ENCODE data around the gene PITPNM2. TPM values are rescaled to one million over a fixed set of nuclear protein-coding genes. Genes with fewer than 3 reads are reported as not detected.

The PITPNM2 gene
- total RNA-seq, 2 experiments from 2014 or later, result 37.3 to 38.3 TPM

DNA sequence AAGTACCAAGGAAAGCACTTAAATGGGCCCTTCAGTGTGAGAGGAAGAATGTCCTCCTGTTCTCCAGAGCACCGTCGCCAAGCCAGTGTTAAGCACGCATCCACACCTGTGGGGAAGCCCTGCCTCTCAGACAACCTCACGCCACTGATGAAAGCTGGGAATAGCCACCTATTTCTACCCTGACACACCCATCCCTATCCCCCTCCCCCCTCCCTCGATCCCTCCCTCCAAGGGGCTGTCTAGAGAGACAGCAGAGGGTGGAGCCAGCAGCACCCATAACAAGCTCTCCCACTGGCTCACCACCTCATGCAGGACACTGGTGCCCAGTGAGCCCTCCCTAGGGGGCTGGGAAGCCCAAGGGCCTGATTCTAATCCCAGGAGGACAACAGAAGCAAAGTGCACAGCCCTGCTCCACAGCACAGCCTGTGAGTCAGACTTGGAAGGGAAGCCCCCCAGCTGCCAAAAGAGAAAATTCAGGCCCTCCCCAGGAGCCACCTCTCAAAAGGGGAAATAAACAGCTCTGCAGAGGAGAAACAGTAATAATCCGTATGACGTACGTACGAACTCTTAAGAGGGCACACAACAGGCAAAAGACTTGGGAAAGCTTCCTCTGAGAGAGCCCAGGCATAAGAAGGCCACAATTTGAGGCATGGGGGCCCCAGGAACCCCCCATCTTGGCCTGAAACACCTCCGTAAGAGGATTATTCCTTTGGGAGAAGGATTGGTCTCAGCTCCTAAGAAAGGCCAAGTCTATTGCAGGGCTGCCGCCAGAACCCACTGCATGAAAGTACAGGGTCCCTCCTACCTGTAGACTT, 7.8 kb downstream of the PITPNM2 start:
- H3K9me3 ChIP-seq (ENCODE audit: control insufficient read depth in 1 of 2, insufficient read depth in 1 of 2, low read length in 2 of 2), result no peaks in the 10 kb centered on the region

GRCh38 chr12:123142518-123142840, 8.4 kb downstream of the PITPNM2 start:
- ATAC-seq (ENCODE audit: poor library complexity), result no peak
- Mint-ChIP-seq H3K27ac (peak overlapping the region; percentile 54), H3K36me3 (ENCODE audit: low read depth) (no peaks in the 10 kb centered on the region), H3K27me3 (no peaks in the 10 kb centered on the region), H3K4me3 (no peak overlapping the region), H3K4me1 (ENCODE audit: low read depth) (peaks cover 57% of the 10 kb centered on the region), H3K9me3 (no peaks in the 10 kb centered on the region)
- Histone ChIP-seq H3K4me1 (ENCODE audit: insufficient read depth, low read length) (peaks cover 9% of the 10 kb centered on the region), H3K36me3 (ENCODE audit: insufficient read depth, low read length) (no peaks in the 10 kb centered on the region), H3K27me3 (ENCODE audit: control insufficient read depth in 1 of 2, insufficient read depth in 2 of 2, low read length in 2 of 2) (no peaks in the 10 kb centered on the region), H3K9me3 (ENCODE audit: control insufficient read depth in 1 of 2, insufficient read depth in 1 of 2, low read length in 2 of 2) (no peaks in the 10 kb centered on the region), H3K4me3 (ENCODE audit: low read length) (no peak overlapping the region), H3K27ac (ENCODE audit: low read depth in 1 of 2, low read length in 2 of 2) (no peak overlapping the region)
- no peak for TF ChIP-seq CTCF (IDR thresholded peaks at IDR 0.05)
- no peak for DNase-seq
- intact Hi-C loops (cut with DNase I, micrococcal nuclease), result no loop called here
- ChIA-PET CTCF (no interaction called here), POLR2A (interaction anchor here (1.5 to 1.7 kb wide), 2 partner anchors 22 to 67 kb away, joined by 3 to 10 read pairs; no protein-coding TSS in a partner anchor)

More for the DNA sequence above, 7.8 kb downstream of the PITPNM2 start:
- no peak overlapping the region for H3K4me3 Mint-ChIP-seq
- H3K27me3 Mint-ChIP-seq, result no peaks in the 10 kb centered on the region
- TF ChIP-seq CTCF (IDR thresholded peaks at IDR 0.05), result no peak
- peak in 1 of 14 experiments; percentile 32 for DNase-seq
- no peak for ATAC-seq (ENCODE audit: poor library complexity)
- H3K27me3 ChIP-seq (ENCODE audit: control insufficient read depth in 1 of 2, insufficient read depth in 2 of 2, low read length in 2 of 2), result no peaks in the 10 kb centered on the region
- no peaks in the 10 kb centered on the region for H3K9me3 Mint-ChIP-seq
- H3K4me1 Mint-ChIP-seq (ENCODE audit: low read depth), result peaks cover 62% of the 10 kb centered on the region
- H3K4me3 ChIP-seq (ENCODE audit: low read length), result no peak overlapping the region
- H3K36me3 ChIP-seq (ENCODE audit: insufficient read depth, low read length), result no peaks in the 10 kb centered on the region
- H3K36me3 Mint-ChIP-seq (ENCODE audit: low read depth), result no peaks in the 10 kb centered on the region
- ChIA-PET POLR2A (interaction anchor here (0.6 to 1.9 kb wide), 5 partner anchors 9 to 330 kb away, joined by 3 to 10 read pairs (median 5); partner anchors contain the start of genes MPHOSPH9 and MTRFR), CTCF (interaction anchor here (1.1 kb wide), 1 partner anchor 100 kb away, joined by 3 read pairs; no protein-coding TSS in a partner anchor)
- H3K27ac ChIP-seq (ENCODE audit: low read depth in 1 of 2, low read length in 2 of 2), result no peak overlapping the region
- peaks cover 9% of the 10 kb centered on the region for H3K4me1 ChIP-seq (ENCODE audit: insufficient read depth, low read length)
- H3K27ac Mint-ChIP-seq, result peak overlapping the region; percentile 54
- intact Hi-C loops (cut with DNase I, micrococcal nuclease), result no loop called here

- ChIA-PET CTCF (no interaction called here), POLR2A (interaction anchor here (1.4 to 2.2 kb wide), 3 partner anchors 9 to 67 kb away, joined by 3 to 7 read pairs (median 5); partner anchors contain the start of gene PITPNM2)
- Histone ChIP-seq H3K27me3 (ENCODE audit: control insufficient read depth in 1 of 2, insufficient read depth in 2 of 2, low read length in 2 of 2) (no peaks in the 10 kb centered on the region), H3K9me3 (ENCODE audit: control insufficient read depth in 1 of 2, insufficient read depth in 1 of 2, low read length in 2 of 2) (no peaks in the 10 kb centered on the region), H3K27ac (ENCODE audit: low read depth in 1 of 2, low read length in 2 of 2) (no peak overlapping the region), H3K4me3 (ENCODE audit: low read length) (no peak overlapping the region), H3K4me1 (ENCODE audit: insufficient read depth, low read length) (peaks cover 9% of the 10 kb centered on the region), H3K36me3 (ENCODE audit: insufficient read depth, low read length) (no peaks in the 10 kb centered on the region)
- Mint-ChIP-seq H3K9me3 (no peaks in the 10 kb centered on the region), H3K4me1 (ENCODE audit: low read depth) (peaks cover 52% of the 10 kb centered on the region), H3K4me3 (no peak overlapping the region), H3K27me3 (no peaks in the 10 kb centered on the region), H3K27ac (no peak overlapping the region), H3K36me3 (ENCODE audit: low read depth) (no peaks in the 10 kb centered on the region)
- DNase-seq, result no peak
- intact Hi-C loops (cut with DNase I, micrococcal nuclease), result no loop called here
- no peak for ATAC-seq (ENCODE audit: poor library complexity)
- no peak for TF ChIP-seq CTCF (IDR thresholded peaks at IDR 0.05)
These were observed 9.0 kb downstream of the PITPNM2 start for GRCh38 chr12:123141615-123142517.
